Jurkat, Clone E6-1 (cell line): Measurements from ENCODE around the gene DNTT.

Experiments
- DNase-seq: peaks from one replicate; pipeline ENCODE4 v3.0.0-alpha.2; 2011; ENCODE audit warnings: low read depth, low spot score
- H3K4me3 ChIP-seq: 2 replicates; pipeline ENCODE4 v1.5.1; 2011; ENCODE audit warnings: mild to moderate bottlenecking, low read length, control low read depth, moderate library complexity

Gene DNTT

GRCh38 chr10:96334616-96335526 is 30.6 kb downstream of the DNTT start:
- H3K4me3 ChIP-seq = no peak overlapping the region
- no peak for DNase-seq

GRCh38 chr10:96337106-96337505 is 32.9 kb downstream of the DNTT start:
- DNase-seq = no peak

DNA sequence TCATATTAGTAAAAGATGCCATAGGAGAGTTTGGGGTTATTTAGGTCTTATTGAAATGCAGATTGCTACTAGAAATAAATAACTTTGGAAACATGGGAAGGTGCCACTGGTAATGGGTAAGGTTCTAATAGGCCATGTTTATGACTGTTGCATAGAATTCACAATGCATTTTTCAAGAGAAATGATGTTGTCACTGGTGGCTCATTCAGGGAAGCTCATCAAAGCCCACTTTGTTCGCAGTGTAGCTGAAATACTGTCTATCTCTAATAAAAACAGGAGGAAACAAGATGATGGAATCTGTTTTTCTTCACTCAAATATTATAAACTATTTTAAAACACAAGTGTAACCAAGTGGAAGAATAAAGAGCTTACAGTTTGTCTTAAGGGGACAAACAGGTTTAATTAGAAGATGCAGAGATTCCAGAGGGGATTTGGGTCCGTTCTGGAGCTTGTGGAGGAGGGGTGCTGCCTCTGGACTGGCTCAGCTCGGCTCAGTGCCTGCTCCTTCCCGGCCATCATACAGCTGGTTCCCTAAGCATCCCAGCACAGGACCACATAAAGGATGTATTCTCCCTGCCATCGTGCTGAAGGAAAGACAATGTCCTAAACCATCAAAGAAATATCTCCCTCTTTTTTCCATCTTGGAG is 34.2 kb downstream of the DNTT start:
- no peak for DNase-seq
- no peak overlapping the region for H3K4me3 ChIP-seq

More at GRCh38 chr10:96337106-96337505, 32.9 kb downstream of the DNTT start:
- H3K4me3 ChIP-seq = no peak overlapping the region

DNA sequence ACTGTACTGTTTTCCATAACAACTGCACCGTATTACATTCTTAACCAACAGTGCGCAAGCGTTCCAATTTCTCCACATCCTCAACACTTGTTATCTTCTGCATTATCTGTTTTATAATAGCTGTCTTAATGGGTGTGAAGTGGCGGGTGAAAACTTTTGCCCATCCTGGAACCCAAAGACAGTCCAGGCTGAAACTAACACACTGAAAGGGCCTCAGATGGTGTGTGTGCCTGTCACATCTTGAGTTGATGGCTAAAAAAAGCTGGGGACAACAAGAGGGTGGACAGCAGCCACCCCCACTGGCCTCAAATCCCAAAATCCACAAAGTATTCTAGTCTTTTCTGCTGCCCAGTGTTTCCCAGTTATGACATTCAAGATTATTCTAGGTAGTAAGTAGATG is 35.1 kb downstream of the DNTT start:
- DNase-seq = no peak
- no peak overlapping the region for H3K4me3 ChIP-seq

DNA sequence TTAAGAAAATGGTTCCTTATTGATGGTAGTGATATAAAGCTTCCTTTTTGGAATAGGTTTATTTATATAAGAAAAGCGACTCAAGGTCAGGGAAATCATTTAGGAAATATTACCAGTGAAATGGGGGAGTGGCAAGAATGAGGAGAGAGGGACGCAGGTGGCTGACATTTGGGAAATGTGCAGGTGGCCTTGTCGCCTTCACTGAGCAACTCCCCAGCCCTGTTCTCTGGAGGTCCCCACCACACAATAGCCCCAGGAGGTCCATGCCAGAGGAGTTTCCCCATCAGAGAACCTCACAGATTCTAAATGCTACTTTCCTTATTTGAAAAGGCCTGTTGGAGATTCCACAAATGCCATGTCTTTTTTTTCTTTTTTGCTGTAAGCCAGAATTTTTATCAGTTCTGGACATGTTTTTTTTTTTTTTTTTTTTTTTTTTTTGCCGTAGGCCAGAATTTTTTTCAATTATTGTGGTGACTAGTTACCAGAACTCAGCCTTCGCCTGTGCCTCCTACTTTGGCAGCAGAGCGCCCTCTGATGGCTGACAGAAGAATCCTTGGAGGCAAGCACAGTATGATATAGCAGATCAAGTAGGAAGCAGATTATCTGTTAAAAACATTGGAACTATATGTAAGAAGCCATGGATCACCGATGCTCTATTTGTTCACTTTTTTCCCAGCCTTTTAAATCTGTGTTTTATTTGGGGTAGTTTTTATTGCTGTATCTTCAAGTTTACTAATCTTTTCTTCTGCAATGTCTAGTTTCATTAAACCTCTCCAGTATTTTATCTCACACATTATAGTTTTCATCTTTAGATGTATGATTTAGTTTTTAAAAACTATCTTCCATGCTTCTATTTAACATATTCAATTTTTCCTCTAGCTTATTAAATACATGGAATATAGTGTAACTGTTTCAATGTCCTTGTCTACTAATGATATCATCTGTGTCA is 36.0 kb downstream of the DNTT start:
- peak; percentile 76 for DNase-seq

GRCh38 chr10:96341219-96342182 is 37.3 kb downstream of the DNTT start:
- no peak overlapping the region for H3K4me3 ChIP-seq
- no peak for DNase-seq

More for the DNA sequence above, 36.0 kb downstream of the DNTT start:
- H3K4me3 ChIP-seq = no peak overlapping the region

DNA sequence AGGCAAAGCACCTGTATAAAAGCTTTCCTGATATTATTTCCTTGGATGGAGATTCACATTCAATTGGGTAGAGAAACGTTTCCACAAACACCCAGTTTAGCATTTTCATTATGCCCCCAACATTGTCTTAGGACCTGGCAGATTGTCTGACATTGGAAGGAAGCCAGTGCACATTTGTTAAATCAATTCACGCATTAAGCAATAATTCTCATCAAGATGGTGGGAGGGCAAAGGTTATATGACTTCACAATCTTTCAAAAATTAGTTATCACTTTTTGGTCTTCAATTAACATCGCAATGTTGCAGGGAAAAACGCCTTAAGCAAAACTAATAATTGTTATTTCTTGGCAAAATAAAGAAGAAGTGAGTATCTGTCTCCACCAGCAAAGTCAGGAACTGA is 38.2 kb downstream of the DNTT start:
- no peak for DNase-seq
- no peak overlapping the region for H3K4me3 ChIP-seq

GRCh38 chr10:96344178-96344577 is 39.9 kb downstream of the DNTT start:
- no peak for DNase-seq
- no peak overlapping the region for H3K4me3 ChIP-seq

- DNase-seq = no peak
- no peak overlapping the region for H3K4me3 ChIP-seq
These were observed 41.0 kb downstream of the DNTT start for GRCh38 chr10:96345222-96345621.

DNA sequence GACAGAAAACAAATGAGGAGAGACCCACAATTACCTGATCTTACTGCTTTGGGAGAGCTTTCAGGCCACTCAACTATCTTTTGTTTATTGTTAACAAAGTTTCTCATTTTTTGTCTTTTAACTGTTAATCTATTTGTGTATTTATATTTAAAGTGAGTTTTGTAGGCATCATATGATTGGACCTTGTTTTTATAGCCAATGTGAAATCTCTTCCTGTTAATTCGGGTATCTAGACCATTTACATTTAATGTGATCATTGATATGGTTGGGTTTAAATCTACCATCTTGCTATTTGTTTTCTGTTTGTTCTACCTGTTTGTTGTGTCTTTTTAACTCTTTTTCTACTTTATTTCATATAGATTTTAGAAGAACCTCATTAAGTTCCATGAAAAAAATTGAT is 42.1 kb downstream of the DNTT start:
- no peak overlapping the region for H3K4me3 ChIP-seq
- DNase-seq = no peak

- H3K4me3 ChIP-seq = no peak overlapping the region
- no peak for DNase-seq
These were observed 47.8 kb downstream of the DNTT start for GRCh38 chr10:96352027-96352426.

GRCh38 chr10:96352582-96352981 is 48.3 kb downstream of the DNTT start:
- no peak for DNase-seq

GRCh38 chr10:96357038-96357620 is 52.9 kb downstream of the DNTT start:
- no peak overlapping the region for H3K4me3 ChIP-seq
- no peak for DNase-seq

More at GRCh38 chr10:96352582-96352981, 48.3 kb downstream of the DNTT start:
- H3K4me3 ChIP-seq = no peak overlapping the region

DNA sequence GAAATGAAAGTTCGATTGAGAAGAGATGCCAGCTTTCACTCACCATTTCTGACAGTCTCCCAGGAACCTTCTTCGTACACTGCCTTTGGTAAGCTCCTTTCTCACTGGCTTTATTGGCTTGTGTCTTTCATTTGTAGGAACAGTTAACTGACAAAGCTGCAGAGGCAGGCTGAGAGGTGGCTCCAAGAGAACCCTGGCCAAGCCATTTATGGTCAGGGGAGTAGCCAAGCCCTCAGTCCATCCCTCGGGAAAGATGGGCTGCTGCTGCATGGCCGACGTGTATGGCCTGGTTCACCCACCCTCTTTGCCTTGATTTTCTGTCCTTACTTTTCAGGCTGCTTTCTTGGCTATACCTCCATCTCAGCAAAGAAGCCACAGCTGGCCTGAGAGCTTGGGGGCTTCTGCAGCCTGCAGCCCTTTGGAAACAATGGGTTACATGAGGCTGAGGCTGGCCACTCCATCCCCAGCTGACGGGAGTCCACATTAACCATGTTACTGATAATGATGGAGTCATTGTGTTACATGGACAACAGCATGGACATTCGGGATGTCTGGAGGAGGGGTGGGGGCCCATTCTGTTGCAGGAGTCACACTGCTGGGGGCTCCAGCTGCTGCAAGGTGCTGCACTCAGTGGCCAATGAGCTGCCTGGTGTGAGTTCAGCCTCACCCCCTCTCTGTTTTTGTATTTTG is 54.8 kb downstream of the DNTT start, which contains the start of gene OPALIN:
TSS of gene OPALIN (minus strand) at position 152 of the 690 bp plus-strand sequence. CDS start at position 46, 106 bp downstream.
- no peak for DNase-seq

GRCh38 chr10:96359616-96360015 is 55.4 kb downstream of the DNTT start:
- DNase-seq = no peak
- no peak overlapping the region for H3K4me3 ChIP-seq

More for the DNA sequence above, 54.8 kb downstream of the DNTT start, which contains the start of gene OPALIN:
- H3K4me3 ChIP-seq = no peak within 1 kb of the TSS

DNA sequence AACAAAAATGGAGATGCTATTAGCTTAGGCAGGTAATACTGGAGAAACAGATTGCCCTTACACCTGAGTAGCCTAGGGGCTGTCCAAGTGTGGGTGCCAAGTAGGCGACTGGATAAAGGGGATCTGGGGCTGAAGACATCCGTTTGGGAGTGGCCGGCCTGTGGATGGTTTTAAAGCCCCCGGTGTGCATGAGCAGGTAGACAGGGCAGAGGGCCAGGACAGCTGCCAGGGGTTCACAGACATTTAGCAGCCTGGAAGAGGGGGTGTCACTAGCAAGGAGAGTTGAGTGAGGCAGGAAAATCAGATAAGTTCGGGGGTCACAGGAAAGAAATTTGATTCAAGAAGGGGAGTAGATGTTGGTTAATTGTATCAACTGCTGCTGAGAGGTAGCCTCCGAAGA is 56.1 kb downstream of the DNTT start:
- DNase-seq = no peak
- no peak overlapping the region for H3K4me3 ChIP-seq

GRCh38 chr10:96360766-96361165 is 56.5 kb downstream of the DNTT start:
- DNase-seq = no peak
- H3K4me3 ChIP-seq = no peak overlapping the region
